GM19240 (cell line): ENCODE results near the gene C9orf152.
"Not testable (repeated sequence)": the region's sequence is repeated elsewhere in the genome, so short reads cannot be mapped to it uniquely, and the experiment has no call there.

Experiments
- DNase-seq: peaks from one replicate; pipeline ENCODE4 v3.0.0; 2011; ENCODE audit warnings: low spot score; ENCODE audit not compliant: insufficient read length

C9orf152 gene, protein sequence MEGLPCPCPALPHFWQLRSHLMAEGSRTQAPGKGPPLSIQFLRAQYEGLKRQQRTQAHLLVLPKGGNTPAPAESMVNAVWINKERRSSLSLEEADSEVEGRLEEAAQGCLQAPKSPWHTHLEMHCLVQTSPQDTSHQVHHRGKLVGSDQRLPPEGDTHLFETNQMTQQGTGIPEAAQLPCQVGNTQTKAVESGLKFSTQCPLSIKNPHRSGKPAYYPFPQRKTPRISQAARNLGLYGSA

DNA sequence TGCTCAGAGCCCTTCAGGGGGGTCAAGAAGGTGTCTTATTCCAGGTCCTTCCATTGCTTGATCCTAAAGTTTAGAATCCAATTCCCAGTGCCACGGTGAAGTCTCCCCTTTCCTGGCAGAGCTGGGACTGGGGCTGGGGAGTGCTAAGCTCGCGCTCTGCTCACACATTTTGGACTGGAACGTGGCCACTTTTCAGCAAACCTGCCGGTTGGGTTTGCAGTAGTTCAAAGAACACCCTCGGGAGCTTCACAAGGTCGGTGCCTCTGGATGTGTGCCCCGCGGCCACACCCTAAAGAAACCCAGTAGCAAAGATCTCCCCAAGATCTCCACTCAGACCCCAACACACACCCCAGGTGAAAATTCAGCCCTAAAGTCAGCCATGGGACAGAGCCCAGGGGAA is at the start of gene C9orf152:
Gene C9orf152, minus strand, starts transcription at position 129 of the 400 bp plus-strand sequence. CDS start 580 bp downstream, outside the sequence.
- DNase-seq = no peak

DNA sequence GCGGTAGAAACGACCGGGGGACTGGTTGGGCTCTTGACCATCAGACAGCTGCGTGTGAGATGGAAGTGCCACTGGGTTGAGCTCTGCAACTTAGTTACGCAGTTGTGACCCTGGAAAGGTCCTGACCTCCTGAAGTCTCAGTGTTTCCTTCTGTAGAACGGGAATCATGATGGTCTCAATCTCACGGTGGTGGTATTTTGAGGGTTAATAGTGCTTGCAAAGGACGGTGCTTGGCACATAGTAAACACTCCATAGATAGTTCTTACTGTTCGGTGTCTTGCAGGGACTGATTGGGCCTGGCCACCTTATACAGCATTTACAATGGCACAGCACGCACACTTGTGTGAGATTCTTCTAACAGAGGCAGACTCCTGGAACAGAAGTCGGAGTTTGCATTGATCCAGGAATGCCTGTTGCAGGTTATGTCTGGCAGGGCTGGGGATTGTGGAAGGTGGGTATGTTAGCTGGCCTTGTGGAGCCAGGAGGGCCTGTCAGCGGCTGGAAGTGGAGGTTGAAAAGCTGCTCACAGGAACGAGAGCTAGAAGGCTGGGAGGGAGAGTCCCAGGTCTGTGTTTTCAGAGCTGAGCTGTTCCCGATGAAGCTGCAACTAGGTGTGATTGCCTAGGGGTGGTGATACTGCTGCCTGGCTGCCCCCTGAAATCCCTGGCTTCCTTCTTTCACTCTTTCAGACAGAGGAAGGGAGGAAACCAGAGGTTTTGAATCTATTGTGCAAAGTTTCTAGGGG is 49.3 kb upstream of the C9orf152 start:
- no peak for DNase-seq

DNA sequence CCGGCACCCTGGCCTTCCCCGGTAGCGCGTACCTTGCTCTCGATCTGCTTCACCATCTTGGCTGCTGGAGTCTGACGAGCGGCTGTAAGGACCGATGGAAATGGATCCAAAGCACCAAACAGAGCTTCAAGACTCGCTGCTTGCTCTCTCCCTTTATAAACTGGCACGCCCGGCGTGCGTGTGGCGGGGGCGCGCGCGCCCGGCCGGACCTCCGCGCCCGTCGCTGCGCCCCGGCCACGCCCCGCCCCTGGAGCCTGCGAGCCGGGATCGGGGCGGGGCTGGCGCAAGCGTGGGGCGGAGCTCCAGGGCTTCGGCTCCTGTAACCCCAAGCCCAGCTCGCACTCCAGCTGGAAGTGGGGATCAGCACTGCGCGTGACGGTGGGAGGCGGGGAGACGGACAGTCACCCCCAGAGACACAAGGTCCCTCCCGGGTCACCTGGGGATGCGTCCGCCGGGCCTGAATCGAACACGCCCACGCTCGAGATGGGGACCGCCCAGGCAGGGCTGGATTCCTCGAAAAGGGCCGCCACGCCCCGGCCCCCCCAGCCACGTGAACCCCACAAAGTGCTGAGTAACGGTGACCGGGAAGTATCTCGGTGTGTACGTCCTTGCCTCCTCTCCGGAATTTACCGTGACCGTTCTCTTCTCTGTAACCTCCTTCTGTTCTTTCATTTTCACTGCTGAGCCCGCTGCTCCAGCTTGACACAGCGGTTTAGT is 48.6 kb upstream of the C9orf152 start, which contains the start of gene TXN:
Gene TXN, minus strand, starts transcription at position 128 of the 717 bp plus-strand sequence. Its CDS starts 72 bp downstream, at position 56.
- DNase-seq = peak; percentile 33

DNA sequence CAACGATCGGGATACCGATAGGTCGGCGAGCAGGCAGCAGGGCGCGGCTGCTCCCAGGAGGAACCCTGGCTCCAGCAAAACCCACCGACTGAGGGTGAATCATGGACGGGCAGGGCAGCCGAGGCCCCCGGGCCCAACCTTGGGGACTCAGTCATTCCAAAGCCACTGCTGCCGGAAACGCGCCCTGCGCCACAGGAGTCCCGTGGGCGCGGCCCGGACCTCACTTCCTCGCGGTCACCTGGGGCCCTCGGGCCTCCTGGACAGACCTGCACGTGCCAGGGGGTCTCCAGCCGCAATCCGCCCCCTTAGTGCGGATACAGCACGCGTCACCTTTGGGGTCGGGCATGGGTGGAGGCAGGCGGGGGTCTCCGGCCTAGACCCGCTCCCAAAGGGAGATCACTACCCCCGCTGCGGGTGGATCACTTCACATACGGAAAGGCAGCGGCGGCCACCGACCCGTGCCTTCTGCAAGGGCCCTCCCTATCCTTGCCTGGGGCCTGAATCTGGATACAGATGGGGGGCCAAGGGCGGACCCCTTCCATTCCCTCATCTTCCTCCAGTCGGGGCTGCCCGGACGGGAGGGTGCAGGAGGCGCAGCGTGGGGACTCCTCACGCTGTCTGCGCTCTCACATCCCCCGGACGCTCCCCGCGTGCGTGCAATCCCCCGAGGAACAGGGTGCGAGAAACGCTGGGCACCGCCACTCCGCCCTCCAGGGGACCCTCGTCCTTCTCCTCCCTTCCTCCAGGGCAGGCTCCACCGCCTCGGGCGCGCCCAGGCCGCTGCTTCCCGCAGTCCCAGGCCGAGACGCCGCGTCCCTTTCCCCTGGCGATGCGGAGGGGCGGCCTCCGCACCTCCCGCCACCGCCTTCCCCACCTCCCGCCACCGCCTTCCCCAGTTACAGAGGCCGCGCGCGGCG is 47.8 kb upstream of the C9orf152 start:
- no peak for DNase-seq

DNA sequence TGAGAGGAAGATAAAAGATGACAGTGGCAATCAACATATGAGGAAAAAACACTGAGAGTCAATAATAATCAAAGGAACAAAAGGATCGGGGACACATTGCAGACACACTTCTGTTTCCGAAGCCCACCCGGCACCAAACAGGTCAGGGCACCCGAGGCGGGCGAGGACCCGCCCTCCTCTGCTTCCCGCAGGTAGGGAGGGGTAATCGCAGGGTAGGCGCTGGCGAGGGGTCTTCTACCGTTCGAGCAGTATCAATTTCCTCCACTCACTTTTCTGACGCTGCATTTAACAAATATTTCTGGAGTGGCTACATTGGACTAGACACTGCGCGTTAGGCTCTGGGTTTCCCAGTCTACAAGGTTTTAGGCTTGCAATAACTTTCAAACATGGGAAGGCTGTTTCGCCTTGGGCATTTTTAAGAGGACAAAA is 47.1 kb upstream of the C9orf152 start:
- DNase-seq = no peak

DNA sequence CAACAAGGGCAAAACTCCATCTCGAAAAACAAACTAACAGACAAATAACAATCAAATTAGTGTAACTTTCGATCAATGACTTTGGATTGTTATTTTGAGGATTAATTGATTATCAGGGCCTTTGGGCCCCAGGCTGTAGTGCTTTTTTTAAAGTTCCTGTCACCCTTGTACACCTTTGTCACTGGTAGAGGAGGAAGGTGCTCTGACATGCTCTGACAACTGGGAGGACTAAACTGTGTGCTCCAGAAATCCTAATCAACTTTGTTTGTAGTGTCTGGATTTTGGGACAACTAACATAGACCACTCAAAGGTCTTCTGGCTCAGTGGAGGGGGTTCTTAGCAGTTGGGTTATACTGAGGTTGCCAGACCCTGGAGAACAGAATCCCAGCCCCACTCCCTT is 46.5 kb upstream of the C9orf152 start:
- no peak for DNase-seq

DNA sequence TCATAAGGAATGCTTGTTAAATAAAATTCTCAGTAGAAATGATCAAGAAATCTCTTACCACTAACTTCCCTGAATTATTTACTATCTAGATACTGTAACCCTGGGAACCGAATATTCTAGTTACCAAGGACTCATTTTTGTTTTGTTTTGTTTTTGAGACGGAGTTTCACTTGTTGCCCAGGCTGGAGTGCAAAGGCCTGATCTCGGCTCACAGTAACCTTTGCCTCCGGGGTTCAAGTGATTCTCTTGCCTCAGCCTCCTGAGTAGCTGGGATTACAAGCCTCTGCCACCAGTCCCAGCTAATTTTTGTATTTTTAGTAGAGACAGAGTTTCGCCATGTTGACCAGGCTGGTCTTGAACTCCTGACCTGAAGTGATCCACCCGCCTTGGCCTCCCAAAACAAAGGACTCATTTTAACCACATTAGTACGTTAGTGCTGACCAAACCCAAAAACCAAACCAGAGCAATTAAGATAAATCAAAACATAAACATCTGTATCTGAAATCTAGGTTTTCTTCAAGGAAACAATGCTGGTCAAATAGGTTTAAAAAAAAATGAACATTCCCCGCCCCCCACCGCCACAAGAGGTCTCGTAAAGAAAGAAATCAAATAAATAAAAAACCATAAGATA is 44.7 kb upstream of the C9orf152 start:
- no peak for DNase-seq

DNA sequence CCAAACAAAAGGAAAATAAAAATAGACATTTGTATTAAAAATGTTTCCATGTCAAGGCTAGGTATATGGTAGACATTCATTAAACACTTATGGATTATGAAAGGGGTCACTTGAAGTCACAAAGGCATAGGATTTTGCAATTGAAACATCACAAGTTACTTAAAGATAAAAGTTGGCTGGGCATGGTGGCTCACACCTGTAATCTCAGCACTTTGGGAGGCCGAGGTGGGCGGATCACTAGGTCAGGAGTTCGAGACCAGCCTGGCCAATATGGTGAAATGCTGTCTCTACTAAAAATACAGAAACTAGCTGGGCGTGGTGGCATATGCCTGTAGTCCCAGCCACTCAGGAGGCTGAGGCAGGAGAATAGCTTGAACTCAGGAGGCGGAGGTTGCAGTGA is 43.8 kb upstream of the C9orf152 start:
- DNase-seq = not testable (repeated sequence)

DNA sequence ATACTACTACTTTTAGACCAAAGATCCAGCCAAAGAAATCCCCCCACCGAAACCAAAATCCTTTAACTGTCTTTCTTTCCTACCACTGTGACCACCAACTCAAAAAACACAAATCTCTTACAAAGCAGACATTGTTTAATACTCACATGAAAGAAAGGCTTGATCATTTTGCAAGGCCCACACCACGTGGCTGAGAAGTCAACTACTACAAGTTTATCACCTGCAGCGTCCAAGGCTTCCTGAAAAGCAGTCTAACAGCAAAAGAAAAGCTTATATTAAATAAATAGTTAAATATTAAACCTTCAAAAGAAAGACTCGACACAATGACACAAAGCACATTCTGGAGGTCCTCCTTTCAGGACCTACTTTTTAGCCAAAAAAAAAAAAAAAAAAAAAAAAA is 43.3 kb upstream of the C9orf152 start:
- no peak for DNase-seq

DNA sequence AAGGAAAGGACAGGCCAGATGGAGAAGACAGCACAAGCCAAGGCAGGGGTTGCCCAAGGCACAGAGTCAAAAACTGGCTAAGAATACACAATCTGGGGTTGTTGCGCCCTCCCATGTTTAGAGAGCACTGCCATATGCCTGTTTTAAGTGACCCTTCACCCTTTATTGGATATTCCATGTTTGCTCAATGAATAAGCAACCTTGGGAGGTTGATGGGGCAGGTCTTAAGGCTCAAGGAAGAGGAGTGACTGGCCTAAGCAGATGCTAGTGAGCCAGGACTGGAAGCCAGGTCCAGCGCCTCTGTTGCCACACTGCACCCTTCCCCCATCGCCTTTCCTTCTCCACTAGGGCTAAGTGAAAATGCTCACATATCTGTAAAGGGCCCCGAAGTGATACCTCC is 41.6 kb upstream of the C9orf152 start:
- DNase-seq = no peak

DNA sequence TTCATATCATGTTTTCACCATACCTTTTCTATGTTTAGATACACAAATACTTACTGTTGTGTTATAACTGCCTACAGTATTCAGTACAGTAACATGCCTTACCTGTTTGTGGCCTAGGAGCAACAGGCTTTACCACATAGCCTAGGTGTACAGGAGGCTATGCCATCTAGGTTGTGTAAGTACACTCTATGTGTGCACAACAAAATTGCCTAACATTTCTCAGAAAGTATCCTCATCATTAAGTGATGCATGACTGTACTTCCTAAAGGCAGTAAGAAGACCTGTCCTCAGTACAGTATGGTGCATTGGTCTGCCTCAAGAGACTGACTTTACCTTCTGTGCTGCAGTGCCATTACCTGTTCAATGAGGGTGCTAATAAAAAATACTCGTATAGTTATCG is 40.4 kb upstream of the C9orf152 start:
- no peak for DNase-seq

DNA sequence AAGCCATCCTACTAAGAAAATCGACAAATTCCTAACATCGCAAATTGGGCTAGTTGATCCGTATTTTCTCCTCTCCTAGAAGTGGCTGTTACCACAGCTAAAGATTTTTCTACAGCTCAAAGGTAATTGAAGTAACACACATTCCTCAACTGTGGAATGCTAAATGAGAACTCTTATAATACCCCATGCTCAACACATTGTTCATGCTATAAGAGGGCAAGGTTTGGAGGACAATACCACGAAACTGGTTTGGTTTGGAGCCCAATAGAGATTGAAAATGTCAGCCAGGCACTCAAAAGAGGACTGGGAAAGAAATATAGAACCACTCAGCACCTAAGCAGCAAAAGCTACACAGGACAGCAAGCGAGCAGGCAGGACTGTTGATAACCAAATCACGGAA is 38.3 kb upstream of the C9orf152 start:
- no peak for DNase-seq

DNA sequence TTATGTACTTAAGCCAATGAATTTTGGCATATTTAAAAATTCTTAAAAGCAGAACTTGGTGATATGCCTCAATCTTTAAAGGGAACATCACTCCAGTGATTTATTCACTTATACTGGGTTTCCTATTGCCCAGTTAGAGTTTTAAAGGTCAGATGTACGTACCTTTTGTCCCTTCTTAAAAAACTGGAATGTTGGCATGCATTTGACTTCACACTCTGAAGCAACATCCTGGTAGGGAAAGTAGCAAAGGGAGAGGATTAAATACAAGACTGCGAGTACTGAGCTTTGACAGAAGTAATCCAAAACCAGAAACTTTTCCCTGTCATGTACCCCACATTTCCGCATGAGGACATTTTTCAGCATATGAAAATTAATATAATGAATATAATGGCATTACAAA is 36.7 kb upstream of the C9orf152 start:
- DNase-seq = no peak

DNA sequence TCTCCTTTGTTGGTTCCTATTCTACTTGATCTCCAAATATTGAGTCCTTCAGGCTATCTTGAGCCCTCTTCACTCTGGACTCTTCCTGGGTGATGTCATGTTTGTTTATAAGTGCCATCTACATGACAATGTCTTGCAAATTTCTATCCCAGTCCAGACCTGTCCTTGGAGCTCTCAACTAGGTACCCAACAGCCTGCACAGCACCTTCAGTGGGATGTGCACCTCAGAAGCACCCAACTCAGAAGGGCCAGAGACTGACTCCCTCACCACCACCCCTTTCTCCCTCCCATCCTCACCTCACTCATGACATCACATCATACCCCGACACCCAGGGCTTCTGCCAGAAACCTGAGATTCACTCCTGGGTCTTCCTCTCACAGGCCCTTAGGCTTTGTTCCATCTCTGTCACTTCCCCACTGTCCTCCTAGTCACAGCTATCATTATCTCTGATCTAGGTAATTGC is 33.9 kb upstream of the C9orf152 start:
- DNase-seq = no peak

DNA sequence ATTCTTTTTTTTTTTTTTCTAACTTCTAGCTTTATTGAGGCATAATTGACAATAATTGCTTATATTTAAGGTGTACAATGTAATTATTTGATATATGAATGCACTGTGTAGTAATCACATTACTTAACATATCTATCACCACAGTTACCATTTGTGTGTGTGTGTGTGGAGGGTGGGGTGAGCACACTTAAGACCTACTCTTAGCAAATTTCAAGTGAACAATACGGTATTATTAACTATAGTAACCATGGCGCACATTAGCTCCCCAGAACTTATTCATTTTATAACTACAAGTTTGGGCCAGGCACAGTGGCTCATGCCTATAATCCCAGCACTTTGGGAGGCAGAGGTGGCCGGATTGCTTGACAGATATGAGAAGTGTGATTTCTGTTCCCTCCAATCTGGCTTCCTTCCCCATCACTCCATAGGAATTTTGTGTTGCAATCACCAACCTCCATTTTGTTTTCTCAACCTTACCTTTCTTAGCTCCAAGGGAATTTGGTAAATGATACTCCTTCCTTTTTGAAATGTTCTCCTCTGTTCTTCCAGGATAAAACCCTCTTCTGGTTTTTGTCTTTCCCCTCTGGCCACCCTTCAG is 33.4 kb upstream of the C9orf152 start:
- DNase-seq = no peak

DNA sequence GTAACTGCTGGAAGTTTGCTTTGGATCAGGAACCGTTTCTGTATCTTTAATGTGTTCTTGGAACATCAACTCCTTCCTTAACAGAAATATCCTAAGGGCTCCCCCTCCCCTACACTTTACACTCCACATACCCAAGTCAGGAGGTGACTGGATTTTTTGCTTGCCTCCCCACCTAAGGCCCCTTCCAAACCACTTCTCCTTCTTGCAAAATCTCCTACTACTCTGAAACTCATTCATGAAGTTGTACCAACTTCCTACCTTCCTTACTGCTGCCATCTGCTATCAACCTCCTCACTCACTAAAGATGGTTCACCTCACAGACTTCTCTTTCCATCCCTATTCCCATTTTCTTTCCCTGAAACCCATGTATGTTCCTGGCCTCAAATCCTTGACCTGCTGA is 32.2 kb upstream of the C9orf152 start:
- no peak for DNase-seq

DNA sequence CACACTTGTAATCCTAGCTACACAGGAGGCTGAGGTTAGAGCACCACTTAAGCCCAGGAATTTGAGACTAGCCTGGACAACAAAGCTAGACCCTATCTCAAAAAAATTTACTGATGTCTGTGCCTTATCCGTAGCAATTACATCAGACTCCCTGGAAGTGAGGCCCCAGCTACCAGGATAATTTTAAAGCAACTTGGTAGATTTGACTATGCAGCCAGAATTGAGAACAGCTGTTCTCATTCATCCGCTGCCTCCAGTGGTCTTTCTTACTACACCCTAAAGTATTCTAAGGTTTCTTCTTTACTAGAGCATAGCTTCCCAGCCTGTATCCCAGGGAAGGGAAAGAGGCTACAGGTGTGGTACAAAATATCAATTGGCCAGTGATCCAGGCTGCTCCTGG is 20.4 kb upstream of the C9orf152 start:
- no peak for DNase-seq

DNA sequence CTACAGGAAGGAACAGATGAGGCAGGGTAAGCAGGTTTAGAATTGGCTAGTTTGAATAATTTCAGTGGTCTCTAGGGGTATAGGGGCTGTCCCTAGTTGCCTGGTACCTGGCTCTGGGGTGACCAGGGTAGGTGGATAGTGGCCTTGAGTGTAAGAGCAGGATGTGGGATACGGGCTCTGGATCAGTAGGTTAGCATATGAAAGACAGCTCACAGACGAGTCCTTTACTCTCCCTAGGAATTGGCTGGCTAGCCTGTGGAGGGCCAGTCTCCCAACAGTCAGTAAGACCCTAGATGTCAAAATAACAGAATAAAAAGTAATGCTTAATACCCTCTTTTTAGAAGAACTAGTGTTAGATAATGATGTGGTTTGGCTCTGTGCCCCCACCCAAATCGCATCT is 16.6 kb upstream of the C9orf152 start:
- DNase-seq = no peak

DNA sequence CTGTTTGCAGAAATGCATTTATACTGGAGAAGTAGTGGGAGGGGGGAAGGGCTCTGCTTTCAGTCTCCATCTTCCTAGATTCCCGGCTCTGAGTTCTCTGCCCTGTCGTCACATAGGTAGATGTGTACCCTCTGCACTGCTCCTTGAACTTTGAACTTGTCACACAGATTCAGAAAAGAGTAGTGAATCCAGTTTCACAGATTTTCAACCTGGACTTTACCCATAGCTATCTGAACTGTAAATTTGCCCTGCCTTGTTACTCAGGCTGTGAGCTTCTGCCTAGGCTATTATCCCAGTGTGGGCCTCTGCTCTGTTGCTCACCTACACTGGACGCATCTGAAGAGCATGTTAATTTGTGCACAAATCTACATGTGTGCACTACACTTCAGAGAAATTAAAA is 12.8 kb upstream of the C9orf152 start:
- DNase-seq = no peak

DNA sequence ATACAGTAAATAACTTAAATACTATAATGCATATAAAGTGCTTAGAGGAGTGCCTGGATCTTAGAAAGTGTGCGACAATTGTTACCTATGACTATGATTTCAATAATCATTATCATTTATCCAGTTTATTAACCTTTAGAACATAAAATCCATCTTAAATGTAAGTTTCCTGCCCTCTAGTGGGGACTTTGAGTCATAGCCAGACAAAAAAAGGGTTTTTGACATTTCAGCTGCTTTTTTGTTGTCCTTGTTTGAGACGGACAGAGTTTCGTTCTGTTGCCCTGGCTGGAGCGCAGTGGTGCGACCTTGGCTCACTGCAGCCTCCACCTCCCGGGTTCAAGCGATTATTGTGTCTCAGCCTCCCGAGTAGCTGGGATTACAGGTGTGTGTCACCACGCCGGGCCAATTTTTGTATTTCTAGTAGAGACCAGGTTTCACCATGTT is 9.7 kb upstream of the C9orf152 start:
- no peak for DNase-seq
